GM12801 (cell line): ENCODE results near the gene FRMD4A.

Experiments used
- CTCF ChIP-seq: IDR thresholded peaks from one replicate; pipeline ENCODE4 v1.5.1; 2011; ENCODE audit warnings: control low read depth; ENCODE audit not compliant: insufficient read length; ENCODE audit errors: extremely low read depth

The FRMD4A gene

GRCh38 chr10:14253079-14253478, 77.6 kb downstream of the FRMD4A start:
- TF ChIP-seq CTCF: no peak

GRCh38 chr10:14250496-14251076, 80.1 kb downstream of the FRMD4A start:
- TF ChIP-seq CTCF: no peak

- TF ChIP-seq CTCF: no peak
These were observed 83.2 kb downstream of the FRMD4A start for GRCh38 chr10:14247377-14248116.

- TF ChIP-seq CTCF: no peak
These were observed 85.9 kb downstream of the FRMD4A start for GRCh38 chr10:14244801-14245211.

GRCh38 chr10:14244147-14244546, 86.6 kb downstream of the FRMD4A start:
- TF ChIP-seq CTCF: no peak

- no peak for TF ChIP-seq CTCF
These were observed 87.5 kb downstream of the FRMD4A start for GRCh38 chr10:14243221-14243620.

GRCh38 chr10:14241196-14241595, 89.5 kb downstream of the FRMD4A start:
- TF ChIP-seq CTCF: no peak
